Tibial nerve (tissue), 4 donors: ENCODE data around the gene IL1RAPL2.

ENCODE experiments used
- CTCF ChIP-seq, 5 experiments: fragments of 200-600 bp in 3 of 5; fragments of 450-650 bp in 2 of 5; sonication (generic) in 3 of 5; IDR thresholded peaks; one replicate each; pipeline ENCODE4 v1.5.1; 2016 to 2019; ENCODE audit warnings: antibody characterized with exemption in 5 of 5, mild to moderate bottlenecking in 3 of 5, moderate library complexity in 2 of 5
- EP300 ChIP-seq, 2 donors: sonication (generic); formaldehyde crosslinking; IDR thresholded peaks; one replicate each; pipeline ENCODE4 v1.6.1; 2017; ENCODE audit warnings: antibody characterized with exemption in 2 of 2, mild to moderate bottlenecking in 1 of 2
- POLR2A ChIP-seq, 2 donors: fragments of 450-650 bp; IDR thresholded peaks; one replicate each; pipeline ENCODE4 v1.6.1; 2017; ENCODE audit warnings: antibody characterized with exemption in 2 of 2, mild to moderate bottlenecking in 2 of 2, moderate library complexity in 2 of 2

GRCh38 chrX:105228602-105229001 lies 662.6 kb downstream of the IL1RAPL2 start:
- TF ChIP-seq CTCF (IDR thresholded peaks at IDR 0.05) (no peak), POLR2A (IDR thresholded peaks at IDR 0.05) (no peak), EP300 (IDR thresholded peaks at IDR 0.05) (no peak)
